HG02870 (cell line): ENCODE results near the gene BEND4.
"Not testable (repeated sequence)": the region's sequence is repeated elsewhere in the genome, so short reads cannot be mapped to it uniquely, and the experiment has no call there.

Experiments used
- ATAC-seq: cut with Tn5 transposase; IDR thresholded peaks from one replicate; pipeline ENCODE4 v1.9.1; 2021; ENCODE audit warnings: mild to moderate bottlenecking, moderate library complexity; ENCODE audit not compliant: unreplicated experiment

BEND4 gene

DNA sequence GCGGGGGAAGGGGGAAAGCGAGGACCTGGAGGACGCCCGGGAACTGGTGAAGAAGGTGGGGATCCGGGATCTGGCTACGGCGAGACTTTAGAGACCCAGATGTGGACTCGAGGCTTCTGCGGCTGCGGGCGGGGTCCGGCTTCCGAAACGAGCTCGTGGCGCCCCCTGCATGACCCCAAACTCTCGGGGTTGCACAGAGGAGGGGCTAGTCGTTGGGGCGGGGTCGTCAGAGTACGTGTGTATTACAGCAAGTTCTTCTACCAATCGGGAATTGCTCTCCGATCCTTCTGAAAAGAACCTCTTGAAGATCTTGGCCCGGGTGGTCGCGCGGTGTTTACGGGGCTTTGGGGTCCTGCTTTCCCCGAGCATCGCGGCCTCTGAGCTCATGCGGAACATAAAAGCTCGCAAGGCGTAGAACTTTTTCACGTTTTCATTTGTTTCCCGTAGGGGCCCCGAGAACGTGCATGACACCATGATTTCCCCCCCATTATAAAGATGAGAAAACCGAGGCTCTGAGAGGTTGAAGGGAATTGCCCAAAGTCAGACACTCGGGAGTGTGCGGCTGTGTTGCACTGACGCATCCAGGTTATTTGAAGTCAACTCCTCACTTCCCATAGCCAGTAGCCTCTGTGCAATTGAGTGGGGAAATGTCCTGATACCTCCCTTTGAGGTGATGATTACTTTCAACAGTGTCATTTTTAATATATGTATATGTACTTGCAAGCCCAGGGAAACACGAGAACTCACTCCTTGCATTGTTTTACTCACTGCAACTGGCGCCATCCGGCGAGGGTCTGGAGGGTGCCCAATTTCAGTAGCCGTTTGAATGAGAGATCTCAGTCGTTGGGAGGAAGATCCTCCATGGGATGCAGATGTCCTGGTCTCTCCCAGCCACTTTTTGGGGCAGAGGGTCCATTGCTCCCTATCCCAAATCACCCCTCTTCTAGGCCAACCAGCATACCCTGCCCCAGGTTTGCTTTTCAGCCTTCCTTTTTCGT is at the start of gene BEND4:
Gene BEND4 (minus strand): TSS at position 149 of the 998 bp plus-strand sequence. CDS start 512 bp downstream, outside the sequence.
- peak; percentile 10 for ATAC-seq

DNA sequence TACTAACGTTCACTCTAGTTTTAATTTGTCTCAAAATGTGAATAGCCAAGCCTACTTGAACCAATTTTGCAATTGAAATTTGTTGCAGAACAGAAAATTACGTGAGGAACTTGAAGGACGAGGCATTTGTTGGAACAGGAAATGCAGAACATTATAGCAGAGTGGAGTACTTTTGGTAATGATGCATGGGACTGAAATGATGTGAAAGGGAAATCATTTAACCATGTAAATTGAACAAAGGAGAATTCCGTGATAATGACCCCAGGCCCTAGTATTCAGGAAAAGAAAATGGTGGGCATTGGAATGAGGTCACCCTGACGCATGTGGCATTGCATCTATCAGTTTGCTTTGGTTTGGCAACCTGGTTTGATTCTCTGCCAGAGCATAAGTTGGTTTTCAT is 44.9 kb upstream of the BEND4 start:
- no peak for ATAC-seq

DNA sequence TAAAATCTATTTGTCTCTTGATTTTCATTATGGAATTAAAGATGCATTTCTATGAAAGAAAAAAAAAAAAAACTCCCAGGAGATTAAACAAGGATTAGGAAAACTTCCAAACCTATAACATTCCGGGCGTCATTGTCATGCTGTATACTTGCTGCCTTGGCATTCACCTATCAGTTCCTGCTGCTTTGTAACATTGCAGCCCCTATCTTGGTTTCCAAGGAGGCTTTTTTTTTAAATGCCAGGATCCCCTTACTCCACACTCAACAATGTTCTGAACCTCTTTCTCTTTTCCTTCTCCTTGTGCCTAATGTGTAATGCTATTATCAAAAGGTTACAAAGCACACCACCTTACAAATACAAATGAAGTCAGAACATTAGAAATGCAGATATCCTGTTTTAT is 20.5 kb upstream of the BEND4 start:
- ATAC-seq: no peak

DNA sequence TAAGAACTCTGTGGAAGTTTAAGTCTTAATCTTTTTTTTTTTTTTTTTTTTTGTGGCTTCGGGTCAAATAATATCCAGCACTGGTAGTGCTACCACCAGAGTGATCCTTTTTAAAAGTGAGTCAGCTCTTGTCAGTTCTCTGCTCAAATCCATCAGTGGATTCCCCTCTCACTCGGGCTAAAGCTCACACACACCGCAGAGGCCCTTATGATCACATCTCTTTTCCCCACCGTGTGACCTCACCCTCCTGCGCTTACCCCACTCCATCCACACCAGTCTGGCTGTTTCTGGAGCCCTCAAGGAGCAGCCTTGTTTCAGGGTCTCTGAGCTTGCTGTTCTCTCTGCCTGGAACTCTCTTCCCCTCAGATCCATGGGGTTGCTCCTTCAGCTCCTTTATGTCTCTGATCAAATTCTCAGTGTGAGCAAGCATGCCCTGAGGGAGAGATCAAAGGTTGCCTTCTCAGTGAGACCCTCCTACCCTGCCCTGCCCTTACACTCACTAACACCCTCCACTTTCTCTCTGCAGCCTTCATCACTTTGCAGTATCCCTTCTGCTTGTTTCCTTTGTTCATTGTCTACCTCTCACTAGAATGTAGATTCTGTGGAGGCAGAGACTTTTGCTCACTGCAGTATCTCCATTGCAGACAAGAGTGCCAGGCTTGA is 19.8 kb upstream of the BEND4 start:
- no peak for ATAC-seq

- ATAC-seq: peak; percentile 100
Observed at GRCh38 chr4:42167709-42168108, 15.3 kb upstream of the BEND4 start.

DNA sequence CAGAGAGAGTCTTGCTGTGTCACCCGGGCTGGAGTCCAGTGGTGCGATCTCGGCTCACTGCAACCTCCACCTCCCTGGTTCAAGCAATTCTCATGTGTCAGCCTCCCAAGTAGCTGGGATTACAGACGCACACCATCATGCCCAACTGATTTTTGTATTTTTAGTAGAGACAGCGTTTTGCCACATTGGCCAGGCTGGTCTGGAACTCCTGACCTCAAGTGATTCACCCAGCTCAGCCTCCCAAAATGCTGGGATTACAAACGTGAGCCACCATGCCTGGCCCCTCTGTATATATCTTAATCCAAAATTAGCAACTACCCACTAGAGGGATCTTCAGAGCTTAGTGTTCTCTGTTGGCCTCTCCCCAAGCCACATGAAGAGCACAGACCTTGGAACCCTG is 13.7 kb upstream of the BEND4 start:
- ATAC-seq: not testable (repeated sequence)

DNA sequence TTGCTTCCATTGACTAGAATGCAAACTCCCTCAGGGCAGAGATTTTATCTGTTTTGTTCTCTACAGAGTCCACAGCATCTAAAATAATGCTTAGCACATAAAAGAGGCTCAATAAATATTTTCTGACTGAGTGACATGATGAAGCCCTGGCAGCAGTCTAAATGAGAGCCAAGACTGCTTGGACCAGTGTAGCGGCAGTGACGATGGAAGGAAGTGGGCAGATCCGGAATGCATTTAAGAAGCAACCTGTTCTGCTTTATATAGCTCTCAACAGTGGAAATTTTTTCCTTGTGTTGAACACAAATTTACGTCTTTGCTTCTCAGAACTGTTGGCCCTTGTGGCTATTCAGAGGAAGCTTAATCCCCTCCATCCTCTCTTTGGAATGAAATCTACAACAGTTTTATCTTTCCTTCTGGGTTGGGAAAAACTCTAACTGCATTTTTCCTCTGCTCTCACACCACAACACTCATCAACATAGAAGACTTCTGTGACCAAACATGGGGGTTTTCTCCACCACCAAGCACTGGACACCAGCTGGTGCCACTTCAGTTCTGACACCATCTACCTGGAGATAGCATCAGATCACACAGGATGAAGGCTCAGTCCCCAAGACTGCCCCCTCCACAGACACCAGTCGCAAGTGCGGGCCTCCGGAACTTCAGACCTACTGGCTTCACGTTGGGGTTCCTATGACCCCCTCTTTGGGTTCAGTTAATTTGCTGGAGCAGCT is 7.0 kb upstream of the BEND4 start:
- no peak for ATAC-seq

DNA sequence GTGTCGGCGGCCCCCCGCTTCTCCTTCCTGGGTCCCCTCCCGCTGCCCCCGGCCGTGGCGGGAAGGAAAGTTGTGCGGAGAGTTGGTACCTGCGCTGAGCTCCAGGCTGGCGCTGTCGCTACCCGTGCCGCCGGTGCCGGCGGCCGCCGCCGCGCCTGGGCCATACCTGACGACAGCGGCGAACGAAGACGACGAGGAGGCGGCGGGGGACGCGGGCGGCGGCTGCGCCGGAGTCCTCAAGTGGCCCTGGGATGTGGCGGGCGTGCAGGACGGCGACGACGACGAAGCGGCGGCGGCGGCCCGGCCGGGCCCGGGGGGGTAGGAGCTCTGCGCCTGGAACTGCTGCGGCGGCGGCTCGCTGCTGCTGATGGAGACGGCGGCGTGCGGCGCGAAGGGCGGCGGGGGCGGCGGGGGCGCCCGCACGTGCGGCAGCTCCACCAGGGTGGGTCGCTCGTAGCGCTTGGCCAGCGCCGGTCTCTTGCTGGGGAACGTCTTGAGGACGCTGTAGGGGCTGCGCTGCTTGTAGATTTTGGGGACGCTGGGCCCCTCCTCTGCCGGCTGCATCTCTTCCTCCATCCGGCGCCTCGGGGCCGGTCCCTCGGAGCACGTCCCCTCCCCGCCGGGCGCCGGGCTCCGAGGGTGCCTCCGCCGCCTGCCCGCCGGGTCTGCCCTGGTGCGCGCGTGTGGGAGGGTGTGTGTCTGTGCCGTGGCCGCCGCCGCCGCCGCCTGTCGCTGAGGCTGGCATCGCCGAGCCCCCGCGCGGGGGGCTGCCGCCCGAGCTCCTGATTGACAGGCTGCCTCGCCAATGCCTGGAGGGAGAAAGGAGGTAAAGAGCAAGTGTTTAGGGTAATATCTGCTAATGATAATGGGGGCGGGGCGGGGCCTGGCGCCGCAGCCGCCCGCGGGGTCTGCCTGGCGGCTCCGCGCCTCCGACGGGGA is 618 bp downstream of the BEND4 start:
- peak; percentile 56 for ATAC-seq

DNA sequence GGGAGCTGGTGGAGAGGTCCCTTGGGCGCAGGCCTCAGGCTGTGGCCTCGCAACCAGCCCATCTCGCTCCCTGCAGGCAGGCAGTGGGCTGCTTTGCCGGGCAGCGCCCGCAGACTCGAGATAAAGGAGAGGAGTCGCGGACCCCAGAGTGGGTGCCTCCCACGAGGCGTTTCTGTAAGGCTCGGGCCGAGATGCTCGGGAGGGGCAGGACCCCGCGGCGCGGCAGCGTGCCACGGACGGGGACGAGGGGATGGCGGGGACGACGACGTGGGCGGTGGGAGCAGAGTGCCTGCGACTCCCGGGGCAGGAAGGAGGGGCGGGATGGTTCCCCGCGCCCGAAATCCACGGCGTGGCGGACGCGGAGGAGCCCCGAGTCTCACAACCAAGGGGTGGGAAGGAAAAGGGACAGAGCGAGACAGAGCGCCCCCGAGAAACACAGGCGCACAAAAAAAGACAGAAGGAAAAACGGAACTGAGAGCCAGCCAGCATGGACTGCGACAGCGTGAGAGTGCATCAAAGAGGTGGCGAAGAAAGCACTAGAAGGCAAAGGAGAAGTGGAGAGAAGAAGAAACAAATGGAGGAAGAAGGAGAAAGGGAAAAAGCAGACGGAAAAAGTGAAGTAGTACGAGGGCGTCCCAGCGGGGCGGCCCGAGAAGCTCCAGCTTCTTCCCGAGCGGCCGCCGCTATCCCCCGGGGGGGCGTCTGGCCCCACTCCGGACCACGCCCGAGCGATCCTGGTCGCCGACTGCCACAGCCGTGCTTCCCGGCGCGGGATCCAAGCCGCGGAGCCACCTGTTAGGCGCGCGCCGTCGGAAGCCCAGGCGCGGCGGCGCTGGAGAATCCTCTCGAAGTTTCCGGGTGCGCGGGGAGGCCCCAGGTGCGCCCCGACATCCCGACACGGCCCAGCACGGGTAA is 1.5 kb downstream of the BEND4 start:
- peak; percentile 37 for ATAC-seq

GRCh38 chr4:42149004-42149403 is 3.5 kb downstream of the BEND4 start:
- ATAC-seq: no peak

- ATAC-seq: no peak
Observed at GRCh38 chr4:42148425-42148824, 4.0 kb downstream of the BEND4 start.

- ATAC-seq: no peak
Observed at GRCh38 chr4:42144028-42144427, 8.4 kb downstream of the BEND4 start.

- ATAC-seq: no peak
Observed at GRCh38 chr4:42142591-42142990, 9.9 kb downstream of the BEND4 start.

- ATAC-seq: no peak
Observed at GRCh38 chr4:42136371-42136770, 16.1 kb downstream of the BEND4 start.

DNA sequence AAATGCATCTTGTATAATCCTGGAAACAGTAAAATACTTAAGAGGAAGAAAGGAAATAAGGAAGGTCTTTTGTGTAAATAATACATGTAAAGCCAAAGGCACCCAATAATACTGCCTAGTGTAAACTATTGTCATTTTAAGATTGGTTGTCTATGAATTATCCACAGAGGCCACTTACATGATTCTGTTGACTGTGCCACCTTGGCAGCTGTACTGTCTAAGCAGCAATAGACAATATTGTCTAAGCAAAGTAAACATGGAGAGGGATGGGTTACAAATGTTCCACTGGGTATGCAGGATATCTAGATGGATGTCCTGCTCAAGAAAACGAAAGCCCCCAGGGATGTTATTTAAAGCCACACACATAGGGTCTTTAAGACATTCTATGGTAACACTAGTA is 19.4 kb downstream of the BEND4 start:
- ATAC-seq: no peak

GRCh38 chr4:42132099-42132498 is 20.4 kb downstream of the BEND4 start:
- no peak for ATAC-seq

DNA sequence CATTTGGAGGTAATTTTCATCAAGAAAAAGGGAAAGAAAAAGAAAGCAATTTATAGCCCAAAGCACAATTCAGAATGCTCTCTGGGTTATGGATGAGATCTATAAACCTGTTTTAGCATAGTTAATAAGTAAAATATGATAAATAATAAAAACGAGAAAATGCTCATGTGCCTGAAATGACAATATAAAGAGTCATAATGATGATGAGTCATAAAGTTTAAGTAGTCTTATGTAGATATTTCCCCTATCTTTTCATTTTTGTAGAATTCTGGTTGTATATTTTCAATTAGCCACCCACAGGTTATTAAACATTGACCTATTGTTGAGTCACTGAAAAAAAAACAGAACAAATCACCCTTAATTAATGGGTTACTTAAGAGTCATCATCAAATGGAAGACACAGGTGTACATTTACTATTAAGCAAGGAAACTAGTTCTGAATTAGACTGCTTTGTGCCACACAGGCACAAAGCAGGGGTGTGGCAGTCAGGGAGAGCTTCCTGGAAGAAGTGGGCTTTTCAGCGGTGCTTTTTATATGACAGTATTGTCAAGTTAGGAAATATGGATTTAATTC is 29.3 kb downstream of the BEND4 start:
- no peak for ATAC-seq

DNA sequence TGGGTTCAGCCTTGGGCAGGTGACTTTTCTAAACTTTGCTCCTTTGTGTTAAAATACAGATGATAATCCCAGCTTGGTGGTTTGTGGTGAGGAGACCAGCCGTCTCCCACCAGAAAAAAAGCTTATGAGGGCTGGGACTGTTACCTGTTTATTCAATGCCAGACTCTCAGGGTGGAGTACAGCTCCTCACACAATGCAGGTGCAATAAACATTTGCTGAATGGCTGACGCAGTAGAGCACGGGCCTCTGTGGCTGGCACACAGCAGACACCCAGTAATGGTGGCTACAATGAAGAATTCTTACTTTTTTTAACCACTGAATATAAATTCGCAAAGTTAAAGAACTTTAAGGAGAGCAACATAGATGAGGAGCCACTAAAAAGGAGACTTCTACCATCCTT is 30.2 kb downstream of the BEND4 start:
- no peak for ATAC-seq

- no peak for ATAC-seq
Observed at GRCh38 chr4:42119886-42120285, 32.6 kb downstream of the BEND4 start.
